ENCODE data around the gene SUCO. TPM values are rescaled to one million over a fixed set of nuclear protein-coding genes. Genes with fewer than 3 reads are reported as not detected.

SUCO gene
- total RNA-seq, 3 donors from 2014 or later: 24.6 to 29.0 (median 24.6) TPM

- Histone ChIP-seq H3K36me3 (ENCODE audit: low read depth) (no peaks in the 10 kb centered on the region), H3K4me1 (ENCODE audit: low read depth) (no peaks in the 10 kb centered on the region), H3K9me3 (peaks cover 16% of the 10 kb centered on the region), H3K4me3 (no peak overlapping the region)
- ATAC-seq (no peak), DNase-seq (no peak)
- intact Hi-C loops (cut with DNase I, micrococcal nuclease): no loop called here
- TF ChIP-seq CTCF (IDR thresholded peaks at IDR 0.05): no peak
These were observed 90.8 kb downstream of the SUCO start for GRCh38 chr1:172623748-172624147.

- no peaks in the 10 kb centered on the region for H3K36me3 ChIP-seq (ENCODE audit: low read depth)
- no peaks in the 10 kb centered on the region for H3K4me1 ChIP-seq (ENCODE audit: low read depth)
- H3K4me3 ChIP-seq: no peak overlapping the region
- TF ChIP-seq CTCF (IDR thresholded peaks at IDR 0.05): no peak
- DNase-seq: no peak
- no peaks in the 10 kb centered on the region for H3K9me3 ChIP-seq
- intact Hi-C loops (cut with DNase I, micrococcal nuclease): no loop called here
- no peak for ATAC-seq
These were observed 93.9 kb downstream of the SUCO start for GRCh38 chr1:172626845-172627244.

- H3K36me3 ChIP-seq (ENCODE audit: low read depth): no peaks in the 10 kb centered on the region
- no peaks in the 10 kb centered on the region for H3K4me1 ChIP-seq (ENCODE audit: low read depth)
- no peak overlapping the region for H3K4me3 ChIP-seq
- no peak for TF ChIP-seq CTCF (IDR thresholded peaks at IDR 0.05)
- ATAC-seq (peak; percentile 40), DNase-seq (no peak)
- no peaks in the 10 kb centered on the region for H3K9me3 ChIP-seq
- intact Hi-C loops (cut with DNase I, micrococcal nuclease): no loop called here
These were observed 94.8 kb downstream of the SUCO start for GRCh38 chr1:172627702-172628101.

- TF ChIP-seq CTCF (IDR thresholded peaks at IDR 0.05): no peak
- Histone ChIP-seq H3K36me3 (ENCODE audit: low read depth) (no peaks in the 10 kb centered on the region), H3K4me3 (no peak overlapping the region), H3K9me3 (no peaks in the 10 kb centered on the region), H3K4me1 (ENCODE audit: low read depth) (no peaks in the 10 kb centered on the region)
- intact Hi-C loops (cut with DNase I, micrococcal nuclease): no loop called here
- no peak for ATAC-seq
- DNase-seq: no peak
These were observed 95.5 kb downstream of the SUCO start for GRCh38 chr1:172628401-172628800.

GRCh38 chr1:172629170-172629569 is 96.2 kb downstream of the SUCO start:
- TF ChIP-seq CTCF (IDR thresholded peaks at IDR 0.05): no peak
- no peaks in the 10 kb centered on the region for H3K4me1 ChIP-seq (ENCODE audit: low read depth)
- H3K9me3 ChIP-seq: no peaks in the 10 kb centered on the region
- DNase-seq: no peak
- no peak overlapping the region for H3K4me3 ChIP-seq
- ATAC-seq: no peak
- H3K36me3 ChIP-seq (ENCODE audit: low read depth): no peaks in the 10 kb centered on the region
- intact Hi-C loops (cut with DNase I, micrococcal nuclease): no loop called here

- DNase-seq (no peak), ATAC-seq (no peak)
- TF ChIP-seq CTCF (IDR thresholded peaks at IDR 0.05): no peak
- intact Hi-C loops (cut with DNase I, micrococcal nuclease): no loop called here
- Histone ChIP-seq H3K4me3 (no peak overlapping the region), H3K9me3 (no peaks in the 10 kb centered on the region), H3K36me3 (ENCODE audit: low read depth) (no peaks in the 10 kb centered on the region), H3K4me1 (ENCODE audit: low read depth) (no peaks in the 10 kb centered on the region)
These were observed 96.7 kb downstream of the SUCO start for GRCh38 chr1:172629638-172630037.

Data from mucosa of descending colon (tissue), 3 donors.